ENCODE measurements around the gene FUT6.

Gene FUT6

GRCh38 chr19:5828661-5829566 is 10.6 kb downstream of the FUT6 start:
- TF ChIP-seq, protein P1, sequence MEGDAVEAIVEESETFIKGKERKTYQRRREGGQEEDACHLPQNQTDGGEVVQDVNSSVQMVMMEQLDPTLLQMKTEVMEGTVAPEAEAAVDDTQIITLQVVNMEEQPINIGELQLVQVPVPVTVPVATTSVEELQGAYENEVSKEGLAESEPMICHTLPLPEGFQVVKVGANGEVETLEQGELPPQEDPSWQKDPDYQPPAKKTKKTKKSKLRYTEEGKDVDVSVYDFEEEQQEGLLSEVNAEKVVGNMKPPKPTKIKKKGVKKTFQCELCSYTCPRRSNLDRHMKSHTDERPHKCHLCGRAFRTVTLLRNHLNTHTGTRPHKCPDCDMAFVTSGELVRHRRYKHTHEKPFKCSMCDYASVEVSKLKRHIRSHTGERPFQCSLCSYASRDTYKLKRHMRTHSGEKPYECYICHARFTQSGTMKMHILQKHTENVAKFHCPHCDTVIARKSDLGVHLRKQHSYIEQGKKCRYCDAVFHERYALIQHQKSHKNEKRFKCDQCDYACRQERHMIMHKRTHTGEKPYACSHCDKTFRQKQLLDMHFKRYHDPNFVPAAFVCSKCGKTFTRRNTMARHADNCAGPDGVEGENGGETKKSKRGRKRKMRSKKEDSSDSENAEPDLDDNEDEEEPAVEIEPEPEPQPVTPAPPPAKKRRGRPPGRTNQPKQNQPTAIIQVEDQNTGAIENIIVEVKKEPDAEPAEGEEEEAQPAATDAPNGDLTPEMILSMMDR (IDR thresholded peaks at IDR 0.05; ENCODE audit: extremely low read depth, insufficient read depth, missing control alignments), result no peak
- in situ Hi-C loops (cut with MboI; ENCODE audit: low pct_unique_long_range_greater_than_20kb, low sequenced_read_pairs, unreplicated experiment), result no loop called here
- peak; percentile 79 for DNase-seq (ENCODE audit: low spot score)

- DNase-seq (ENCODE audit: low spot score), result peak; percentile 99
- TF ChIP-seq, protein P1 (IDR thresholded peaks at IDR 0.05; ENCODE audit: extremely low read depth, insufficient read depth, missing control alignments), result no peak
- in situ Hi-C loops (cut with MboI; ENCODE audit: low pct_unique_long_range_greater_than_20kb, low sequenced_read_pairs, unreplicated experiment), result no loop called here
Observed at GRCh38 chr19:5827891-5828660, 11.4 kb downstream of the FUT6 start.

GRCh38 chr19:5827342-5827890 is 12.1 kb downstream of the FUT6 start:
- DNase-seq (ENCODE audit: low spot score), result no peak
- in situ Hi-C loops (cut with MboI; ENCODE audit: low pct_unique_long_range_greater_than_20kb, low sequenced_read_pairs, unreplicated experiment), result no loop called here
- TF ChIP-seq, protein P1 (IDR thresholded peaks at IDR 0.05; ENCODE audit: extremely low read depth, insufficient read depth, missing control alignments), result no peak

- TF ChIP-seq, protein P1 (IDR thresholded peaks at IDR 0.05; ENCODE audit: extremely low read depth, insufficient read depth, missing control alignments), result no peak
- peak; percentile 54 for DNase-seq (ENCODE audit: low spot score)
- in situ Hi-C loops (cut with MboI; ENCODE audit: low pct_unique_long_range_greater_than_20kb, low sequenced_read_pairs, unreplicated experiment), result no loop called here
Observed at GRCh38 chr19:5826531-5827341, 12.8 kb downstream of the FUT6 start.

GRCh38 chr19:5825178-5825577 is 14.3 kb downstream of the FUT6 start:
- in situ Hi-C loops (cut with MboI; ENCODE audit: low pct_unique_long_range_greater_than_20kb, low sequenced_read_pairs, unreplicated experiment), result no loop called here
- DNase-seq (ENCODE audit: low spot score), result no peak
- TF ChIP-seq, protein P1 (IDR thresholded peaks at IDR 0.05; ENCODE audit: extremely low read depth, insufficient read depth, missing control alignments), result no peak

- TF ChIP-seq, protein P1 (IDR thresholded peaks at IDR 0.05; ENCODE audit: extremely low read depth, insufficient read depth, missing control alignments), result no peak
- in situ Hi-C loops (cut with MboI; ENCODE audit: low pct_unique_long_range_greater_than_20kb, low sequenced_read_pairs, unreplicated experiment), result loop anchor here (25.0 kb wide), 1 partner anchor 188 kb away; no protein-coding TSS in a partner anchor
- DNase-seq (ENCODE audit: low spot score), result no peak
Observed at GRCh38 chr19:5824751-5825150, 14.8 kb downstream of the FUT6 start.
